ENCODE data around the gene UBE2L6. TPM values are rescaled to one million over a fixed set of nuclear protein-coding genes. Genes with fewer than 3 reads are reported as not detected.
A peak's percentile ranks its signal among the peaks of the same experiment; 100 is the strongest.

The UBE2L6 gene
- total and polyA plus RNA-seq, 4 donors: 18.6 to 97.2 (median 65.1) TPM

DNA sequence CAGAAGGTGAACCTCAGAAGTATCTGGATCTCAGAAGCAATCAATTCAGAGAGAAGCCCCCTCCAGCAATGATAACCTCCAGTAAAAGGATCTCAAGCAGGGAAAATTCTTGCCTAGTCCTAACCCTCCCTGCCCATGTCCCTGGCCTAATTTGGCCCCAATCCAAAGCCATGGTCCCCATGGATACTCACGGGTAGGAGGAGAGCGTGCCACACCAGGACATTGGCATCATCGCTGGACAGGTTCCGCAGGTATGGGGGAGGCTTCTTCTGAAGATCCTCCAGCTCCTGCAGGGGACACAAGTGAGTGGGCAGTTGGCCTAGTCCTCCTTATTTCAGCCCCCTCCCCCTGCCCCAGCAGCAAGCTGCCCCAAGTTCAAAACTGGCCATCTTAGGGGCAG lies 7.3 kb downstream of the UBE2L6 start (continued):
- TF ChIP-seq, protein P1, sequence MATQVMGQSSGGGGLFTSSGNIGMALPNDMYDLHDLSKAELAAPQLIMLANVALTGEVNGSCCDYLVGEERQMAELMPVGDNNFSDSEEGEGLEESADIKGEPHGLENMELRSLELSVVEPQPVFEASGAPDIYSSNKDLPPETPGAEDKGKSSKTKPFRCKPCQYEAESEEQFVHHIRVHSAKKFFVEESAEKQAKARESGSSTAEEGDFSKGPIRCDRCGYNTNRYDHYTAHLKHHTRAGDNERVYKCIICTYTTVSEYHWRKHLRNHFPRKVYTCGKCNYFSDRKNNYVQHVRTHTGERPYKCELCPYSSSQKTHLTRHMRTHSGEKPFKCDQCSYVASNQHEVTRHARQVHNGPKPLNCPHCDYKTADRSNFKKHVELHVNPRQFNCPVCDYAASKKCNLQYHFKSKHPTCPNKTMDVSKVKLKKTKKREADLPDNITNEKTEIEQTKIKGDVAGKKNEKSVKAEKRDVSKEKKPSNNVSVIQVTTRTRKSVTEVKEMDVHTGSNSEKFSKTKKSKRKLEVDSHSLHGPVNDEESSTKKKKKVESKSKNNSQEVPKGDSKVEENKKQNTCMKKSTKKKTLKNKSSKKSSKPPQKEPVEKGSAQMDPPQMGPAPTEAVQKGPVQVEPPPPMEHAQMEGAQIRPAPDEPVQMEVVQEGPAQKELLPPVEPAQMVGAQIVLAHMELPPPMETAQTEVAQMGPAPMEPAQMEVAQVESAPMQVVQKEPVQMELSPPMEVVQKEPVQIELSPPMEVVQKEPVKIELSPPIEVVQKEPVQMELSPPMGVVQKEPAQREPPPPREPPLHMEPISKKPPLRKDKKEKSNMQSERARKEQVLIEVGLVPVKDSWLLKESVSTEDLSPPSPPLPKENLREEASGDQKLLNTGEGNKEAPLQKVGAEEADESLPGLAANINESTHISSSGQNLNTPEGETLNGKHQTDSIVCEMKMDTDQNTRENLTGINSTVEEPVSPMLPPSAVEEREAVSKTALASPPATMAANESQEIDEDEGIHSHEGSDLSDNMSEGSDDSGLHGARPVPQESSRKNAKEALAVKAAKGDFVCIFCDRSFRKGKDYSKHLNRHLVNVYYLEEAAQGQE (IDR thresholded peaks at IDR 0.05): no peak
- no peak for TF ChIP-seq YY1 (IDR thresholded peaks at IDR 0.05)

DNA sequence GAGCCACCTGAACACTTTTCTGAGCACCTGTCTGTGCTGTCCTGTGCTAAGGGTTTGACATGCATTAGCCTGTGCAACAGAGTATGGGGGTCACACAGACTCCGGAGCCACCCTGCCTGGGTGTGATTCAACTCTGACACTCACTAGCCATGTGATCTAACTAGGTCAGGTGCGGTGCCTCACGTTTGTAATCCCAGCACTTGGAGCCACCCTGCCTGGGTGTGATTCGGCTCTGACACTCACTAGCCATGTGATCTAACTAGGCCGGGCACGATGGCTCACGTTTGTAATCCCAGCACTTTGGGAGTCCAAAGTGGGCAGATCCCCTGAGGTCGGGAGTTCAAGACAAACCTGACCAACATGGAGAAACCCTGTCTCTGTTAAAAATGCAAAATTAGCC lies 11.4 kb downstream of the UBE2L6 start:
- TF ChIP-seq HNF4G (IDR thresholded peaks at IDR 0.05) (no peak), HNF4A (conservative IDR thresholded peaks at IDR 0.05) (peak in 1 of 2 donors; percentile 24), EGR1 (IDR thresholded peaks at IDR 0.05; ENCODE audit: low read depth in 2 of 2) (no peak), RXRA (IDR thresholded peaks at IDR 0.05) (peak in 1 of 2 donors; percentile 58)
- TF ChIP-seq, protein P1 (IDR thresholded peaks at IDR 0.05): no peak
- TF ChIP-seq, protein P2, sequence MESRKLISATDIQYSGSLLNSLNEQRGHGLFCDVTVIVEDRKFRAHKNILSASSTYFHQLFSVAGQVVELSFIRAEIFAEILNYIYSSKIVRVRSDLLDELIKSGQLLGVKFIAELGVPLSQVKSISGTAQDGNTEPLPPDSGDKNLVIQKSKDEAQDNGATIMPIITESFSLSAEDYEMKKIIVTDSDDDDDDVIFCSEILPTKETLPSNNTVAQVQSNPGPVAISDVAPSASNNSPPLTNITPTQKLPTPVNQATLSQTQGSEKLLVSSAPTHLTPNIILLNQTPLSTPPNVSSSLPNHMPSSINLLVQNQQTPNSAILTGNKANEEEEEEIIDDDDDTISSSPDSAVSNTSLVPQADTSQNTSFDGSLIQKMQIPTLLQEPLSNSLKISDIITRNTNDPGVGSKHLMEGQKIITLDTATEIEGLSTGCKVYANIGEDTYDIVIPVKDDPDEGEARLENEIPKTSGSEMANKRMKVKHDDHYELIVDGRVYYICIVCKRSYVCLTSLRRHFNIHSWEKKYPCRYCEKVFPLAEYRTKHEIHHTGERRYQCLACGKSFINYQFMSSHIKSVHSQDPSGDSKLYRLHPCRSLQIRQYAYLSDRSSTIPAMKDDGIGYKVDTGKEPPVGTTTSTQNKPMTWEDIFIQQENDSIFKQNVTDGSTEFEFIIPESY (IDR thresholded peaks at IDR 0.05): no peak
- WGBS: 46% methylated on average over 8 of the region's 8 CpGs
- Histone ChIP-seq H3K4me1 (ENCODE audit: control insufficient read depth in 4 of 4, insufficient read depth in 4 of 4, low read length in 3 of 4) (peaks cover 0 to 10% (median 5%) of the 10 kb centered on the region in 4 donors), H3K27ac (ENCODE audit: low read depth in 1 of 2, low read length in 2 of 2) (no peak overlapping the region), H3K4me3 (ENCODE audit: low read depth in 1 of 3, low read length in 3 of 3) (no peak overlapping the region), H3K27me3 (ENCODE audit: control insufficient read depth in 4 of 4, insufficient read depth in 4 of 4, low read length in 3 of 4) (no peaks in the 10 kb centered on the region), H3K36me3 (ENCODE audit: control insufficient read depth in 4 of 4, insufficient read depth in 3 of 4, low read depth in 1 of 4, low read length in 3 of 4) (peaks cover 0 to 77% (median 44%) of the 10 kb centered on the region in 4 donors), H3K9ac (ENCODE audit: low read depth in 1 of 2, low read length in 2 of 2) (no peak overlapping the region), H3K9me3 (ENCODE audit: control insufficient read depth in 4 of 4, low read length in 3 of 4) (no peaks in the 10 kb centered on the region)
- no peak for DNase-seq (ENCODE audit: low spot score)

DNA sequence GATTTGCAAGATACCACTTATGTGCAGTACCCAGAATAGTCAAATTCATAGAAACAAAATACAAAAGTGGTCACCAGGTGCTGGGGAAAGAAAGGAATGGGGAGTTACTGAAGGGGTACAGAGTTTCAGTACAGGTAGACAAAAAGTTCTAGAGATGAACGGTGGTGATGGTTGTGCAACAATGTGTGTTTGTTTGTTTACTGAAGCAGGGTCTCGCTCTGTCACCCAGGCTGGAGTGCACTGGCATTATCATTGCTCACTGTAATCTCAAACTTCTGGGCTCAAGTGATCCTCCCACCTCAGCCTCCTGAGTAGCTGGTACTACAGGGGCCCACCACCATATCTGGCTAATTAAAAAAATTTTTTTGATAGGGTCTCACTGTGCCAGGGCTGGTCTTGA lies 12.1 kb downstream of the UBE2L6 start:
- Histone ChIP-seq H3K36me3 (ENCODE audit: control insufficient read depth in 4 of 4, insufficient read depth in 3 of 4, low read depth in 1 of 4, low read length in 3 of 4) (peaks cover 3 to 83% (median 50%) of the 10 kb centered on the region in 4 donors), H3K4me3 (ENCODE audit: low read depth in 1 of 3, low read length in 3 of 3) (no peak overlapping the region), H3K4me1 (ENCODE audit: control insufficient read depth in 4 of 4, insufficient read depth in 4 of 4, low read length in 3 of 4) (peaks cover 0 to 10% (median 5%) of the 10 kb centered on the region in 4 donors), H3K27me3 (ENCODE audit: control insufficient read depth in 4 of 4, insufficient read depth in 4 of 4, low read length in 3 of 4) (no peaks in the 10 kb centered on the region), H3K27ac (ENCODE audit: low read depth in 1 of 2, low read length in 2 of 2) (no peak overlapping the region), H3K9ac (ENCODE audit: low read depth in 1 of 2, low read length in 2 of 2) (no peak overlapping the region), H3K9me3 (ENCODE audit: control insufficient read depth in 4 of 4, low read length in 3 of 4) (no peaks in the 10 kb centered on the region)
- DNase-seq (ENCODE audit: low spot score): no peak
- 35% methylated on average over 2 of the region's 2 CpGs for WGBS
- TF ChIP-seq GABPA (IDR thresholded peaks at IDR 0.05 in 1 of 2, conservative IDR thresholded peaks at IDR 0.05 in 1 of 2): no peak
- TF ChIP-seq, protein P3, sequence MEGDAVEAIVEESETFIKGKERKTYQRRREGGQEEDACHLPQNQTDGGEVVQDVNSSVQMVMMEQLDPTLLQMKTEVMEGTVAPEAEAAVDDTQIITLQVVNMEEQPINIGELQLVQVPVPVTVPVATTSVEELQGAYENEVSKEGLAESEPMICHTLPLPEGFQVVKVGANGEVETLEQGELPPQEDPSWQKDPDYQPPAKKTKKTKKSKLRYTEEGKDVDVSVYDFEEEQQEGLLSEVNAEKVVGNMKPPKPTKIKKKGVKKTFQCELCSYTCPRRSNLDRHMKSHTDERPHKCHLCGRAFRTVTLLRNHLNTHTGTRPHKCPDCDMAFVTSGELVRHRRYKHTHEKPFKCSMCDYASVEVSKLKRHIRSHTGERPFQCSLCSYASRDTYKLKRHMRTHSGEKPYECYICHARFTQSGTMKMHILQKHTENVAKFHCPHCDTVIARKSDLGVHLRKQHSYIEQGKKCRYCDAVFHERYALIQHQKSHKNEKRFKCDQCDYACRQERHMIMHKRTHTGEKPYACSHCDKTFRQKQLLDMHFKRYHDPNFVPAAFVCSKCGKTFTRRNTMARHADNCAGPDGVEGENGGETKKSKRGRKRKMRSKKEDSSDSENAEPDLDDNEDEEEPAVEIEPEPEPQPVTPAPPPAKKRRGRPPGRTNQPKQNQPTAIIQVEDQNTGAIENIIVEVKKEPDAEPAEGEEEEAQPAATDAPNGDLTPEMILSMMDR (IDR thresholded peaks at IDR 0.05; ENCODE audit: low read depth, low read length, missing input control): no peak
- no peak for TF ChIP-seq RAD21 (IDR thresholded peaks at IDR 0.05)
- no peak for TF ChIP-seq EGR1 (IDR thresholded peaks at IDR 0.05; ENCODE audit: low read depth in 2 of 2)
- TF ChIP-seq HNF4A (conservative IDR thresholded peaks at IDR 0.05): no peak
- no peak for TF ChIP-seq RXRA (IDR thresholded peaks at IDR 0.05)
- TF ChIP-seq, protein P2 (IDR thresholded peaks at IDR 0.05): no peak
- TF ChIP-seq JUND (IDR thresholded peaks at IDR 0.05): no peak
- no peak for TF ChIP-seq YY1 (IDR thresholded peaks at IDR 0.05)
- TF ChIP-seq FOXA2 (IDR thresholded peaks at IDR 0.05): no peak
- TF ChIP-seq HNF4G (IDR thresholded peaks at IDR 0.05): no peak
- TF ChIP-seq NR2F2 (IDR thresholded peaks at IDR 0.05): no peak
- TF ChIP-seq TAF1 (conservative IDR thresholded peaks at IDR 0.05): no peak
- TF ChIP-seq FOXA1 (IDR thresholded peaks at IDR 0.05): no peak
- TF ChIP-seq SP1 (IDR thresholded peaks at IDR 0.05): no peak

Measured in liver (tissue), 9 donors.